ENCODE results near the gene HERPUD1. TPM values are rescaled to one million over a fixed set of nuclear protein-coding genes. Genes with fewer than 3 reads are reported as not detected.

HERPUD1 gene
- total and polyA plus RNA-seq, 2 of the 13 experiments (the other 11 are each of a cell fraction or from before 2014, with no cell fraction given), result 96.2 to 323 TPM

DNA sequence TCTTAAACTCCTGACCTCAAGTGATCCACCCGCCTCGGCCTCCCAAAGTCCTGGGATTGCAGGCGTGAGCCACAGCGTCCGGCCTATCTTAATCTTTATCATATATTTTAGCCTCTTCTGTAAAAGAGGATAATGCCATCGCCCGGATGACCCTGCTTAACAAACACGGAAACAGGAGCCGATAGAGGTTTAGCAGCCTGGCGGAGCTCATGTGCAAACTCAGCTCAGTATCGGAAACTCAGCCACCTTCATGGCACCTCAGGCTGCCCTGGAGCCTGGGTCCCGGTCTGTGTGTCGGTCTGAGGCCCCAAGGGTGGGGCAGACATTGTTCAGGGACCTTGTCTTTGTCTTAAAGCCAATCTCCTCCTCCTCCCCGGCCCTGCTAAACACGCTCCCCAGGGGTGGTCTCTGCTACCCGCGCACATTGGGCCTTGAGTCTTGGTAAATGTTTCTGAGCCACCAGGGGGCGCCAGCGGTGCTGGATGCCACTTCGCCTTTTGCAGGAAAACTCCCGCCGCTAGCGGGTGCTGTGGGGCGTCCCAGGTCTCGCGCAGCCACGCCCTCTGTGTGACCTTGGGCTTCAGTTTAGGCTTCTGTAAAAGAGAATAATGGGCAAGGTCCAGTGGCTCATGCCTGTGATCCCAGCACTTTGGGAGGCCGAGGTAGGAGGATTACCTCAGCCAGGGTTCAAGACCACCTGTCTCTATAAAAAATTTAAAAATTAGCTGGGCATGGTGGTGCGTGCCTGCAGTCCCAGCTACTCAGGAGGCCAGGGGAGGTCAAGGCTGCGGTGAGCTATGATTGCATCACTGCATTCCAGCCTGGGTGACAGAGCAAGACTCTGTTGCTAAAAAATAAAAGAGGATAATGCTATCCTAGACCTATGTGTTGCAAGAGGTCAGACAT lies 32.6 kb downstream of the HERPUD1 start (continued):
- TF ChIP-seq, protein P1, sequence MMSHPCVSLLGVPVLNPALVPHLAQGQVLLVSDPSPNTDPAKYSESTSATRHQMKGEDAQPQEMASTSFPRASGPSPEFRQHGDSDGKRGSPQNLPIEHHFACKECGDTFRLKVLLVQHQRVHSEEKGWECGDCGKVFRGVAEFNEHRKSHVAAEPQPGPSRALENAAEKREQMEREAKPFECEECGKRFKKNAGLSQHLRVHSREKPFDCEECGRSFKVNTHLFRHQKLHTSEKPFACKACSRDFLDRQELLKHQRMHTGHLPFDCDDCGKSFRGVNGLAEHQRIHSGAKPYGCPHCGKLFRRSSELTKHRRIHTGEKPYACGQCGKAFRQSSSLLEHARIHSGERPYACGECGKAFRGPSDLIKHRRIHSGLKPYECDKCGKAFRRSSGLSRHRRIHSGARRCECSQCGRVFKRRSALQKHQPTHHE (CRISPR knock-in tag; IDR thresholded peaks at IDR 0.05; ENCODE audit: borderline replicate concordance), result 0 out of 2 replicates have a peak, but pooled peaks have one; percentile 63
- TF ChIP-seq, protein P2, sequence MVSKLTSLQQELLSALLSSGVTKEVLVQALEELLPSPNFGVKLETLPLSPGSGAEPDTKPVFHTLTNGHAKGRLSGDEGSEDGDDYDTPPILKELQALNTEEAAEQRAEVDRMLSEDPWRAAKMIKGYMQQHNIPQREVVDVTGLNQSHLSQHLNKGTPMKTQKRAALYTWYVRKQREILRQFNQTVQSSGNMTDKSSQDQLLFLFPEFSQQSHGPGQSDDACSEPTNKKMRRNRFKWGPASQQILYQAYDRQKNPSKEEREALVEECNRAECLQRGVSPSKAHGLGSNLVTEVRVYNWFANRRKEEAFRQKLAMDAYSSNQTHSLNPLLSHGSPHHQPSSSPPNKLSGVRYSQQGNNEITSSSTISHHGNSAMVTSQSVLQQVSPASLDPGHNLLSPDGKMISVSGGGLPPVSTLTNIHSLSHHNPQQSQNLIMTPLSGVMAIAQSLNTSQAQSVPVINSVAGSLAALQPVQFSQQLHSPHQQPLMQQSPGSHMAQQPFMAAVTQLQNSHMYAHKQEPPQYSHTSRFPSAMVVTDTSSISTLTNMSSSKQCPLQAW (CRISPR knock-in tag; IDR thresholded peaks at IDR 0.05), result 0 out of 2 replicates have a peak, but pooled peaks have one; percentile 27
- TF ChIP-seq, protein P3, sequence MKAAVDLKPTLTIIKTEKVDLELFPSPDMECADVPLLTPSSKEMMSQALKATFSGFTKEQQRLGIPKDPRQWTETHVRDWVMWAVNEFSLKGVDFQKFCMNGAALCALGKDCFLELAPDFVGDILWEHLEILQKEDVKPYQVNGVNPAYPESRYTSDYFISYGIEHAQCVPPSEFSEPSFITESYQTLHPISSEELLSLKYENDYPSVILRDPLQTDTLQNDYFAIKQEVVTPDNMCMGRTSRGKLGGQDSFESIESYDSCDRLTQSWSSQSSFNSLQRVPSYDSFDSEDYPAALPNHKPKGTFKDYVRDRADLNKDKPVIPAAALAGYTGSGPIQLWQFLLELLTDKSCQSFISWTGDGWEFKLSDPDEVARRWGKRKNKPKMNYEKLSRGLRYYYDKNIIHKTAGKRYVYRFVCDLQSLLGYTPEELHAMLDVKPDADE (CRISPR knock-in tag; IDR thresholded peaks at IDR 0.05), result no peak
- TF ChIP-seq, protein P4, sequence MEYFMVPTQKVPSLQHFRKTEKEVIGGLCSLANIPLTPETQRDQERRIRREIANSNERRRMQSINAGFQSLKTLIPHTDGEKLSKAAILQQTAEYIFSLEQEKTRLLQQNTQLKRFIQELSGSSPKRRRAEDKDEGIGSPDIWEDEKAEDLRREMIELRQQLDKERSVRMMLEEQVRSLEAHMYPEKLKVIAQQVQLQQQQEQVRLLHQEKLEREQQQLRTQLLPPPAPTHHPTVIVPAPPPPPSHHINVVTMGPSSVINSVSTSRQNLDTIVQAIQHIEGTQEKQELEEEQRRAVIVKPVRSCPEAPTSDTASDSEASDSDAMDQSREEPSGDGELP (IDR thresholded peaks at IDR 0.05; ENCODE audit: borderline replicate concordance, low read depth), result peak; percentile 33; the same call in 1 of the 2 replicates
- no peak for TF ChIP-seq ZNF367 (CRISPR knock-in tag; IDR thresholded peaks at IDR 0.05; ENCODE audit: borderline replicate concordance)
- TF ChIP-seq, protein P5, sequence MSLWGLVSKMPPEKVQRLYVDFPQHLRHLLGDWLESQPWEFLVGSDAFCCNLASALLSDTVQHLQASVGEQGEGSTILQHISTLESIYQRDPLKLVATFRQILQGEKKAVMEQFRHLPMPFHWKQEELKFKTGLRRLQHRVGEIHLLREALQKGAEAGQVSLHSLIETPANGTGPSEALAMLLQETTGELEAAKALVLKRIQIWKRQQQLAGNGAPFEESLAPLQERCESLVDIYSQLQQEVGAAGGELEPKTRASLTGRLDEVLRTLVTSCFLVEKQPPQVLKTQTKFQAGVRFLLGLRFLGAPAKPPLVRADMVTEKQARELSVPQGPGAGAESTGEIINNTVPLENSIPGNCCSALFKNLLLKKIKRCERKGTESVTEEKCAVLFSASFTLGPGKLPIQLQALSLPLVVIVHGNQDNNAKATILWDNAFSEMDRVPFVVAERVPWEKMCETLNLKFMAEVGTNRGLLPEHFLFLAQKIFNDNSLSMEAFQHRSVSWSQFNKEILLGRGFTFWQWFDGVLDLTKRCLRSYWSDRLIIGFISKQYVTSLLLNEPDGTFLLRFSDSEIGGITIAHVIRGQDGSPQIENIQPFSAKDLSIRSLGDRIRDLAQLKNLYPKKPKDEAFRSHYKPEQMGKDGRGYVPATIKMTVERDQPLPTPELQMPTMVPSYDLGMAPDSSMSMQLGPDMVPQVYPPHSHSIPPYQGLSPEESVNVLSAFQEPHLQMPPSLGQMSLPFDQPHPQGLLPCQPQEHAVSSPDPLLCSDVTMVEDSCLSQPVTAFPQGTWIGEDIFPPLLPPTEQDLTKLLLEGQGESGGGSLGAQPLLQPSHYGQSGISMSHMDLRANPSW (CRISPR knock-in tag; IDR thresholded peaks at IDR 0.05; ENCODE audit: borderline replicate concordance), result peak; percentile 64; the same call in 1 of the 2 replicates
- 0 out of 2 replicates have a peak, but pooled peaks have one; percentile 79 for TF ChIP-seq ZNF564 (CRISPR knock-in tag; IDR thresholded peaks at IDR 0.05)
- peak; percentile 91 for TF ChIP-seq KDM1A (CRISPR knock-in tag; IDR thresholded peaks at IDR 0.05)
- peak; percentile 57; the same call in 1 of the 2 replicates for TF ChIP-seq GABPB1 (CRISPR knock-in tag; IDR thresholded peaks at IDR 0.05)
- TF ChIP-seq CCDC6 (CRISPR knock-in tag; IDR thresholded peaks at IDR 0.05), result peak; percentile 65; the same call in 1 of the 2 replicates
- TF ChIP-seq CHD4 (IDR thresholded peaks at IDR 0.05; ENCODE audit: borderline replicate concordance, low read length), result peak; percentile 97
- peak; percentile 41; the same call in 1 of the 2 replicates for TF ChIP-seq CREM (IDR thresholded peaks at IDR 0.05)
- no peak for TF ChIP-seq CREM (CRISPR knock-in tag; IDR thresholded peaks at IDR 0.05)
- TF ChIP-seq, protein P6, sequence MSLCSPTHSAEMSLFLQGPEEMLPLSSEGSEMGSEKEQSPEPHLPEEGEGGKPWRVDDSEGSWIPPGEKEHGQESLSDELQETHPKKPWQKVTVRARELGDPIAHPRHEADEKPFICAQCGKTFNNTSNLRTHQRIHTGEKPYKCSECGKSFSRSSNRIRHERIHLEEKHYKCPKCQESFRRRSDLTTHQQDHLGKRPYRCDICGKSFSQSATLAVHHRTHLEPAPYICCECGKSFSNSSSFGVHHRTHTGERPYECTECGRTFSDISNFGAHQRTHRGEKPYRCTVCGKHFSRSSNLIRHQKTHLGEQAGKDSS (CRISPR knock-in tag; IDR thresholded peaks at IDR 0.05; ENCODE audit: borderline replicate concordance, low read depth), result peak; percentile 23; the same call in 1 of the 2 replicates
- no peak for TF ChIP-seq NFE2L1 (CRISPR knock-in tag; IDR thresholded peaks at IDR 0.05; ENCODE audit: borderline replicate concordance)
- TF ChIP-seq ZNF839 (CRISPR knock-in tag; IDR thresholded peaks at IDR 0.05; ENCODE audit: borderline replicate concordance), result peak; percentile 63; the same call in 1 of the 2 replicates
- TF ChIP-seq PHB2 (IDR thresholded peaks at IDR 0.05; ENCODE audit: partially characterized antibody), result no peak
- 0 out of 2 replicates have a peak, but pooled peaks have one; percentile 39 for TF ChIP-seq DNMT3B (CRISPR knock-in tag; conservative IDR thresholded peaks at IDR 0.05)
